IMR-90 (cell line): ENCODE measurements around the gene IL24. TPM values are rescaled to one million over a fixed set of nuclear protein-coding genes. Genes with fewer than 3 reads are reported as not detected.

Experiments used
- ATAC-seq: fragments of 200-7000 bp; cut with Tn5 transposase; 2 replicates; pipeline ENCODE4 v1.9.1; 2020; ENCODE audit warnings: low read depth, mild to moderate bottlenecking, moderate library complexity
- BruUV-seq: library from RNA; stranded (reverse); fragments of 400-500 nt; replicated peaks from 2 replicates; lab custom pipeline; 2021; lab: Mats Ljungman, UMichigan
- CTCF ChIA-PET: fragments of 300-600 bp; formaldehyde crosslinking; extraction: SDS; loops from one replicate; lab custom pipeline; 2021; ENCODE audit warnings: antibody characterized with exemption; lab: Yijun Ruan, JAX
- POLR2A ChIA-PET: fragments of 300-600 bp; sonication (Branson Sonifier 250); formaldehyde crosslinking; loops from one replicate; lab custom pipeline; 2022; ENCODE audit warnings: antibody characterized with exemption; ENCODE audit not compliant: unreplicated experiment; lab: Charles Lee
- DNase-seq: peaks from one replicate; pipeline ENCODE4 v3.0.0; 2013
- H2AFZ ChIP-seq: replicated peaks from 2 replicates; pipeline ENCODE3; 2013; ENCODE audit warnings: low read length, mild to moderate bottlenecking; ENCODE audit not compliant: poor library complexity
- H2AK5ac ChIP-seq: 2 replicates; pipeline ENCODE4 v1.6.1; 2013; ENCODE audit warnings: low read depth, low read length, inconsistent platforms
- H2AK9ac ChIP-seq: replicated peaks from 2 replicates; pipeline ENCODE3; 2013; ENCODE audit warnings: mild to moderate bottlenecking, low read depth, low read length, moderate library complexity; ENCODE audit not compliant: poor library complexity
- H2BK120ac ChIP-seq: 2 replicates; pipeline ENCODE4 v1.6.1; 2013; ENCODE audit warnings: low read depth, low read length, inconsistent platforms
- H2BK15ac ChIP-seq: 3 replicates; pipeline ENCODE4 v1.6.1; 2013; ENCODE audit warnings: low read depth, low read length, inconsistent platforms
- H2BK20ac ChIP-seq: 2 replicates; pipeline ENCODE4 v1.6.1; 2013; ENCODE audit warnings: low read depth, mild to moderate bottlenecking, inconsistent platforms, low read length, moderate library complexity
- H2BK5ac ChIP-seq: 2 replicates; pipeline ENCODE4 v1.6.1; 2013; ENCODE audit warnings: mild to moderate bottlenecking, low read depth, low read length, inconsistent platforms; ENCODE audit not compliant: poor library complexity, severe bottlenecking
- H3K14ac ChIP-seq: replicated peaks from 2 replicates; pipeline ENCODE4 v1.6.1; 2013; ENCODE audit warnings: low read depth, low read length, inconsistent platforms
- H3K18ac ChIP-seq: 2 replicates; pipeline ENCODE4 v1.6.1; 2013; ENCODE audit warnings: low read depth, low read length, control low read depth
- H3K23ac ChIP-seq: 2 replicates; pipeline ENCODE4 v1.6.1; 2013; ENCODE audit warnings: low read depth, low read length, inconsistent platforms
- H3K27ac ChIP-seq: 2 replicates; pipeline ENCODE4 v1.5.1; 2013; ENCODE audit warnings: mild to moderate bottlenecking, control low read depth, low read length; ENCODE audit not compliant: insufficient read depth
- H3K27me3 ChIP-seq: 2 replicates; pipeline ENCODE4 v1.6.1; 2013; ENCODE audit warnings: low read length; ENCODE audit not compliant: control insufficient read depth, insufficient read depth
- H3K36me3 ChIP-seq: 2 replicates; pipeline ENCODE4 v1.6.1; 2013; ENCODE audit warnings: low read length, mixed read lengths; ENCODE audit not compliant: control insufficient read depth, insufficient read depth
- H3K4ac ChIP-seq: 2 replicates; pipeline ENCODE4 v1.6.1; 2013; ENCODE audit warnings: low read depth, low read length, inconsistent platforms
- H3K4me1 ChIP-seq: 2 replicates; pipeline ENCODE4 v1.6.1; 2013; ENCODE audit warnings: low read length, mixed read lengths; ENCODE audit not compliant: control insufficient read depth, insufficient read depth
- H3K4me2 ChIP-seq: 2 replicates; pipeline ENCODE4 v1.6.1; 2013; ENCODE audit warnings: low read depth, mild to moderate bottlenecking, control low read depth, low read length, moderate library complexity
- H3K4me3 ChIP-seq: 2 replicates; pipeline ENCODE4 v1.5.1; 2013; ENCODE audit warnings: low read depth, mild to moderate bottlenecking, control low read depth, low read length, moderate library complexity; ENCODE audit not compliant: insufficient read depth
- H3K56ac ChIP-seq: 2 replicates; pipeline ENCODE4 v1.6.1; 2013; ENCODE audit warnings: low read length, inconsistent platforms; ENCODE audit not compliant: insufficient read depth; ENCODE audit errors: extremely low read depth
- H3K79me1 ChIP-seq, 2 experiments: 2 replicates each; pipeline ENCODE4 v1.6.1; 2013; ENCODE audit warnings: low read length in 2 of 2, inconsistent platforms in 1 of 2, low read depth in 1 of 2
- H3K9ac ChIP-seq: 2 replicates; pipeline ENCODE4 v1.6.1; 2013; ENCODE audit warnings: low read depth, low read length, control low read depth
- H3K9me1 ChIP-seq: 2 replicates; pipeline ENCODE4 v1.6.1; 2013; ENCODE audit warnings: low read length, inconsistent platforms; ENCODE audit not compliant: insufficient read depth
- H3K9me3 ChIP-seq: 2 replicates; pipeline ENCODE4 v1.6.1; 2013; ENCODE audit warnings: low read length; ENCODE audit not compliant: control insufficient read depth, insufficient read depth
- H4K20me1 ChIP-seq: 2 replicates; pipeline ENCODE4 v1.6.1; 2013; ENCODE audit warnings: low read length, inconsistent platforms; ENCODE audit not compliant: insufficient read depth
- H4K5ac ChIP-seq: 2 replicates; pipeline ENCODE4 v1.6.1; 2013; ENCODE audit warnings: mild to moderate bottlenecking, low read depth, low read length, control low read depth
- H4K8ac ChIP-seq, 2 experiments: 2 replicates each; pipeline ENCODE4 v1.6.1; 2013; ENCODE audit warnings: low read depth in 2 of 2, low read length in 2 of 2, control low read depth in 1 of 2, inconsistent platforms in 1 of 2
- H4K91ac ChIP-seq: 2 replicates; pipeline ENCODE4 v1.6.1; 2013; ENCODE audit warnings: low read depth, low read length, inconsistent platforms; ENCODE audit not compliant: insufficient read depth
- CTCF ChIP-seq: conservative IDR thresholded peaks from 2 replicates; pipeline ENCODE4 v1.5.1; 2012; ENCODE audit warnings: mild to moderate bottlenecking, low read depth, low read length, improper control_type of control experiment
- ELK1 ChIP-seq: fragments of 150-350 bp; IDR thresholded peaks from 2 replicates; pipeline ENCODE4 v1.6.1; 2016; ENCODE audit warnings: low read depth, mild to moderate bottlenecking, low read length, moderate library complexity, borderline replicate concordance
- MAFK ChIP-seq: IDR thresholded peaks from 2 replicates; pipeline ENCODE4 v1.6.1; 2012; ENCODE audit warnings: low read depth, low read length, improper control_type of control experiment
- MAZ ChIP-seq: IDR thresholded peaks from 2 replicates; pipeline ENCODE4 v1.6.1; 2012; ENCODE audit warnings: low read depth, mild to moderate bottlenecking, low read length, improper control_type of control experiment, moderate library complexity, borderline replicate concordance
- MXI1 ChIP-seq: IDR thresholded peaks from 2 replicates; pipeline ENCODE4 v1.6.1; 2012; ENCODE audit warnings: low read depth, mild to moderate bottlenecking, low read length, moderate library complexity, borderline replicate concordance
- NFE2L2 ChIP-seq: fragments of 150-350 bp; IDR thresholded peaks from 2 replicates; pipeline ENCODE4 v1.6.1; 2016; ENCODE audit warnings: low read depth, mild to moderate bottlenecking, low read length
- RAD21 ChIP-seq: IDR thresholded peaks from 2 replicates; pipeline ENCODE4 v1.6.1; 2012; ENCODE audit warnings: low read length, improper control_type of control experiment
- RCOR1 ChIP-seq: IDR thresholded peaks from 2 replicates; pipeline ENCODE4 v1.6.1; 2012; ENCODE audit warnings: mild to moderate bottlenecking, low read length, improper control_type of control experiment; ENCODE audit not compliant: insufficient replicate concordance
- SMC3 ChIP-seq: fragments of 150-350 bp; IDR thresholded peaks from 2 replicates; pipeline ENCODE4 v1.6.1; 2016; ENCODE audit warnings: low read depth, mild to moderate bottlenecking, antibody characterized with exemption, low read length, moderate library complexity
- WGBS, 2 experiments: methylation state at CpG; one replicate each; pipeline versions ENCODE4 v1.1.5 to v1.1.7; 2013; ENCODE audit warnings: missing lambda C conversion rate in 2 of 2; ENCODE audit not compliant: insufficient read length in 1 of 2; ENCODE audit errors: extremely low coverage in 2 of 2; 5-methylcytosine and 5-hydroxymethylcytosine counted together
- dilution Hi-C: fragments of 300-500 bp; cut with HindIII; formaldehyde crosslinking; loops from one replicate; pipeline ENCODE4 v1.14.3; 2018; ENCODE audit warnings: low sequenced_read_pairs; ENCODE audit not compliant: unreplicated experiment
- in situ Hi-C: fragments of 300-500 bp; cut with MboI; formaldehyde crosslinking; loops from 3 replicates; pipeline ENCODE4 v1.14.3; 2019; ENCODE audit warnings: low sequenced_read_pairs, inconsistent platforms, mixed read lengths
- intact Hi-C: fragments of 100-400 bp; cut with micrococcal nuclease; formaldehyde crosslinking; loops from 2 replicates; pipeline ENCODE4 v1.10.0; 2022
- polyA plus RNA-seq, 3 experiments: library from polyadenylated mRNA; depleted of rRNA; stranded (reverse); fragments of >200 nt; gene quantifications; 2 replicates each; pipeline ENCODE4 v1.2.3, GENCODE V29; 2012; ENCODE audit warnings: low replicate concordance in 1 of 3
- total RNA-seq: library from RNA; depleted of rRNA; stranded (reverse); fragments of >200 nt; gene quantifications from 2 replicates; pipeline ENCODE4 v1.2.3, GENCODE V29; 2012

The IL24 gene
- total and polyA plus RNA-seq, 2 of the 4 experiments (the other 2 are of a cell fraction), result 0.12 to 0.18 TPM

DNA sequence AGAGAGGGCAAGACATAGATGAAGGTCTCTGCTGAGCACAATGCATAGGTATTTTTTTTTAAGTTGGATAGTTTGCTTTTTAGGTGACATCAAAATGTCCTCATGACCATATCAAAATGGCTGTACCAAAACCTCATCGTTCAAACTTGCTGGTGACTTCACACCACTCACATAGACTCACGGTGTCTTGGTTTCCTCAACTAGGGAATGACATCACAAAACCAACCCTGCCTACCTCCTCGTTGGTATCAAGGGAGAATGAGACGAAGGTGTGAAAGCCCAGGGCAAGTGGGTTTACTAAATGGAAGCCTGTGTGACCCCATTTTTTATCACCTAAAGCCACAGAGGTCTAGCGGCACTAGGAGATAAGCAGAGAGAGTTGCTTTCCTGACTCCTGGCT lies 47.5 kb downstream of the IL24 start:
- ChIA-PET CTCF (no interaction called here), POLR2A (no interaction called here)
- in situ Hi-C loops (no loop called here), intact Hi-C loops (no loop called here), dilution Hi-C loops (no loop called here)
- ATAC-seq (no peak), DNase-seq (no peak)
- Histone ChIP-seq H3K4me2 (no peak overlapping the region), H3K9me3 (peaks cover under 1% of the 10 kb centered on the region), H2AK5ac (no peak overlapping the region), H3K9ac (no peak overlapping the region), H3K14ac (no peak overlapping the region), H3K4me3 (no peak overlapping the region), H2BK20ac (no peak overlapping the region), H4K91ac (no peak overlapping the region), H4K20me1 (no peaks in the 10 kb centered on the region), H3K27ac (no peak overlapping the region), H2BK5ac (no peak overlapping the region), H4K5ac (no peak overlapping the region), H3K23ac (no peak overlapping the region), H3K18ac (no peak overlapping the region), H3K27me3 (peaks cover 64% of the 10 kb centered on the region), H2AFZ (no peak overlapping the region), H3K4me1 (no peaks in the 10 kb centered on the region), H3K56ac (no peak overlapping the region), H2AK9ac (no peak overlapping the region), H3K9me1 (no peaks in the 10 kb centered on the region), H2BK15ac (no peak overlapping the region), H3K79me1 (no peaks in the 10 kb centered on the region), H3K36me3 (no peaks in the 10 kb centered on the region), H3K4ac (no peak overlapping the region), H2BK120ac (no peak overlapping the region), H4K8ac (no peak overlapping the region)
- BruUV-seq, result no TSS peak
- TF ChIP-seq MXI1, result no peak
- TF ChIP-seq CTCF, result no peak
- no peak for TF ChIP-seq SMC3
- TF ChIP-seq RAD21, result no peak
- TF ChIP-seq RCOR1, result no peak
- TF ChIP-seq NFE2L2, result no peak
- TF ChIP-seq MAZ, result no peak
- no peak for TF ChIP-seq ELK1
- TF ChIP-seq MAFK, result no peak
- no CpG with 5 or more reads among the region's 5 CpGs for WGBS, 2 experiments
